K562 (cell line): ENCODE data around the gene RNF40. TPM values are rescaled to one million over a fixed set of nuclear protein-coding genes. Genes with fewer than 3 reads are reported as not detected.

Experiments used
- CEBPG ChIP-seq, 3 experiments: fragments of 200-800 bp in 1 of 3; sonication (Bioruptor generic) in 1 of 3; sonication (generic) in 1 of 3; formaldehyde crosslinking in 1 of 3; IDR thresholded peaks in 2 of 3; conservative IDR thresholded peaks in 1 of 3; 2 replicates each; pipeline versions ENCODE4 v1.6.1 to v1.8.0; 2016 to 2022; ENCODE audit warnings: missing compliant biosample characterization in 2 of 3, missing genetic modification characterization in 2 of 3, mild to moderate bottlenecking in 1 of 3, missing genetic modification reagents in 1 of 3
- CSDE1 ChIP-seq, 2 experiments: fragments of 450-650 bp; IDR thresholded peaks; 2 replicates each; pipeline ENCODE4 v1.6.1; 2016; ENCODE audit warnings: mild to moderate bottlenecking in 1 of 2
- GATAD2B ChIP-seq: fragments of 450-650 bp; IDR thresholded peaks from 2 replicates; pipeline ENCODE4 v1.6.1; 2017; ENCODE audit warnings: mild to moderate bottlenecking, borderline replicate concordance
- HDAC6 ChIP-seq: IDR thresholded peaks from 2 replicates; pipeline ENCODE4 v1.6.1; 2012; ENCODE audit warnings: low read depth, mild to moderate bottlenecking, control low read depth, inconsistent platforms, low read length, moderate library complexity
- HLTF ChIP-seq: fragments of 450-650 bp; IDR thresholded peaks from 2 replicates; pipeline ENCODE4 v1.6.1; 2016
- HSF4 ChIP-seq: fragments of 250-450 bp; sonication (Bioruptor Pico); IDR thresholded peaks from 2 replicates; pipeline ENCODE4 v2.1.2; 2022; ENCODE audit warnings: mild to moderate bottlenecking, moderate library complexity, borderline replicate concordance
- MXI1 ChIP-seq: IDR thresholded peaks from 2 replicates; pipeline ENCODE4 v1.6.1; 2011; ENCODE audit warnings: low read depth, mild to moderate bottlenecking, improper control_type of control experiment, low read length
- OTX1 ChIP-seq: fragments of 450-650 bp; formaldehyde crosslinking; IDR thresholded peaks from 2 replicates; pipeline ENCODE4 v1.4.0; 2022; ENCODE audit warnings: mild to moderate bottlenecking
- PHF8 ChIP-seq: fragments of 200-600 bp; sonication (generic); IDR thresholded peaks from 2 replicates; pipeline ENCODE4 v1.6.1; 2012; ENCODE audit warnings: mixed run types, mild to moderate bottlenecking, inconsistent platforms, low read length, moderate library complexity, borderline replicate concordance
- SNRNP70 ChIP-seq: fragments of 200-400 bp; formaldehyde crosslinking; optimal IDR thresholded peaks from 2 replicates; pipeline ENCODE3; 2017; ENCODE audit warnings: low read depth, low read length
- TCF3 ChIP-seq: sonication (generic); formaldehyde crosslinking; IDR thresholded peaks from 2 replicates; pipeline ENCODE4 v1.4.0; 2020; ENCODE audit warnings: mild to moderate bottlenecking, missing genetic modification reagents
- ZNF174 ChIP-seq: fragments of 250-450 bp; sonication (Bioruptor Pico); IDR thresholded peaks from 2 replicates; pipeline ENCODE4 v1.4.0; 2020; ENCODE audit warnings: mild to moderate bottlenecking
- ZNF224 ChIP-seq: sonication (generic); formaldehyde crosslinking; IDR thresholded peaks from 2 replicates; pipeline ENCODE4 v1.8.0; 2022; ENCODE audit warnings: mild to moderate bottlenecking, missing genetic modification reagents
- ZNF695 ChIP-seq: fragments of 450-650 bp; formaldehyde crosslinking; IDR thresholded peaks from 2 replicates; pipeline ENCODE4 v1.4.0; 2020; ENCODE audit warnings: mild to moderate bottlenecking, moderate library complexity
- ZSCAN29 ChIP-seq: fragments of 450-650 bp; IDR thresholded peaks from 2 replicates; pipeline ENCODE4 v1.6.1; 2017
- polyA plus RNA-seq, 8 experiments: library from polyadenylated mRNA; depleted of rRNA in 4 of 8; stranded (reverse) in 5 of 8; unstranded in 3 of 8; fragments of >200 nt; fragmentation: Nextera tagmentation in 2 of 8; fragmentation: Illumina TruSeq in 1 of 8; extraction: Ambion mirVana in 2 of 8; extraction: Trizol in 1 of 8; gene quantifications; 2 replicates each; pipeline versions ENCODE4 v1.2.1 to v1.2.3, GENCODE V29; 2011 to 2014; ENCODE audit warnings: inconsistent platforms in 1 of 8, missing spikeins in 1 of 8
- total RNA-seq, 7 experiments: library from RNA; depleted of rRNA in 6 of 7; stranded (reverse); fragments of >200 nt in 6 of 7; fragmentation: Illumina TruSeq in 2 of 7; extraction: Trizol in 2 of 7; gene quantifications; 2 replicates each; pipeline versions ENCODE4 v1.2.1 to v1.2.3, GENCODE V29; 2011 to 2021; ENCODE audit warnings: low replicate concordance in 1 of 7
- TF ChIP-seq, protein P1 (sequence below): sonication (generic); formaldehyde crosslinking; IDR thresholded peaks from 2 replicates; pipeline ENCODE4 v1.5.0; 2020; ENCODE audit warnings: missing genetic modification reagents
- TF ChIP-seq, protein P2 (sequence below): fragments of 450-650 bp; conservative IDR thresholded peaks from 2 replicates; pipeline ENCODE4 v1.6.1; 2016; ENCODE audit warnings: missing genetic modification characterization, low read depth, mild to moderate bottlenecking, control low read depth, missing compliant biosample characterization
- TF ChIP-seq, protein P3 (sequence below): fragments of 150-350 bp; conservative IDR thresholded peaks from 2 replicates; pipeline ENCODE4 v1.6.1; 2014; ENCODE audit warnings: low read length
- TF ChIP-seq, protein P4 (sequence below): fragments of 250-450 bp; sonication (Bioruptor Pico); IDR thresholded peaks from 2 replicates; pipeline ENCODE4 v1.4.0; 2020; ENCODE audit warnings: borderline replicate concordance
- TF ChIP-seq, protein P5 (sequence below), 2 experiments: IDR thresholded peaks; 2 replicates each; pipeline ENCODE4 v1.6.1; 2012; ENCODE audit warnings: improper control_type of control experiment in 2 of 2, low read depth in 2 of 2, low read length in 2 of 2, borderline replicate concordance in 1 of 2

Gene RNF40
- total and polyA plus RNA-seq, 9 of the 15 experiments (the other 6 are each of a cell fraction or from before 2014, with no cell fraction given): 6.2 to 129 (median 81.5) TPM

DNA sequence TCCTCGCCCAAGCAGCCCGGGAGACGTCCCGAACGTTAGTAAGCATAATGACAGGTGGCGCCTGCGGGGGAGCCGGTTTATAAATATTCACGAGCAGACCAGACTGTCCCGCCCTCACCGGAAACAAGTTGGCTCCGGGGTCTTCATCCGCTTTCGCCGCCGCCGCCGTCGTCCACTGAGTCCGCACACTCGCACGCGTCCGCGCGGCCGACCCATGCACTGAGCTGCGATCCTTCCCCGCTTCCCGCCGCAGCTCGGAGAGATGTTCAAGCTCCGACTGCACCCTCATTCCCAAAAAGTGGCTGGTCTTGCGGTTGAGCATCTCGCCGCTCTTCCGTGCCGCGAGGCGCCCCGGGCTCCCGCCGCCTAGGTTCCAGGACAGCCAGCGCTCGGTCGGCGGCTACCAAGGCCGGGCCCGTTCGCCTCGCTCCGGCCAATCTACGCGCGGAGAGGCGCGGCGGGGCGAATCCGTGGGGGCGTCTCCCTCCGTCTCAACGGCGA lies 645 bp upstream of the RNF40 start (continued):
- TF ChIP-seq, protein P1, sequence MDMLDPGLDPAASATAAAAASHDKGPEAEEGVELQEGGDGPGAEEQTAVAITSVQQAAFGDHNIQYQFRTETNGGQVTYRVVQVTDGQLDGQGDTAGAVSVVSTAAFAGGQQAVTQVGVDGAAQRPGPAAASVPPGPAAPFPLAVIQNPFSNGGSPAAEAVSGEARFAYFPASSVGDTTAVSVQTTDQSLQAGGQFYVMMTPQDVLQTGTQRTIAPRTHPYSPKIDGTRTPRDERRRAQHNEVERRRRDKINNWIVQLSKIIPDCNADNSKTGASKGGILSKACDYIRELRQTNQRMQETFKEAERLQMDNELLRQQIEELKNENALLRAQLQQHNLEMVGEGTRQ (CRISPR knock-in tag): no peak
- TF ChIP-seq ZSCAN29 (no peak), GATAD2B (no peak), TCF3 (CRISPR knock-in tag) (no peak), HSF4 (no peak), CEBPG (CRISPR knock-in tag; IDR thresholded peaks at IDR 0.05) (no peak), CEBPG (tag; conservative IDR thresholded peaks at IDR 0.05 in 1 of 2, IDR thresholded peaks at IDR 0.05 in 1 of 2) (no peak), OTX1 (CRISPR knock-in tag) (no peak), ZNF174 (CRISPR knock-in tag) (no peak), HDAC6 (no peak), ZNF224 (CRISPR knock-in tag) (0 out of 2 replicates have a peak, but pooled peaks have one; percentile 43), MXI1 (no peak), CSDE1 (IDR thresholded peaks at IDR 0.05) (no peak), PHF8 (no peak), SNRNP70 (no peak), HLTF (no peak), ZNF695 (CRISPR knock-in tag) (no peak)
- TF ChIP-seq, protein P2, sequence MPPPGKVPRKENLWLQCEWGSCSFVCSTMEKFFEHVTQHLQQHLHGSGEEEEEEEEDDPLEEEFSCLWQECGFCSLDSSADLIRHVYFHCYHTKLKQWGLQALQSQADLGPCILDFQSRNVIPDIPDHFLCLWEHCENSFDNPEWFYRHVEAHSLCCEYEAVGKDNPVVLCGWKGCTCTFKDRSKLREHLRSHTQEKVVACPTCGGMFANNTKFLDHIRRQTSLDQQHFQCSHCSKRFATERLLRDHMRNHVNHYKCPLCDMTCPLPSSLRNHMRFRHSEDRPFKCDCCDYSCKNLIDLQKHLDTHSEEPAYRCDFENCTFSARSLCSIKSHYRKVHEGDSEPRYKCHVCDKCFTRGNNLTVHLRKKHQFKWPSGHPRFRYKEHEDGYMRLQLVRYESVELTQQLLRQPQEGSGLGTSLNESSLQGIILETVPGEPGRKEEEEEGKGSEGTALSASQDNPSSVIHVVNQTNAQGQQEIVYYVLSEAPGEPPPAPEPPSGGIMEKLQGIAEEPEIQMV: peak; percentile 77
- TF ChIP-seq, protein P3, sequence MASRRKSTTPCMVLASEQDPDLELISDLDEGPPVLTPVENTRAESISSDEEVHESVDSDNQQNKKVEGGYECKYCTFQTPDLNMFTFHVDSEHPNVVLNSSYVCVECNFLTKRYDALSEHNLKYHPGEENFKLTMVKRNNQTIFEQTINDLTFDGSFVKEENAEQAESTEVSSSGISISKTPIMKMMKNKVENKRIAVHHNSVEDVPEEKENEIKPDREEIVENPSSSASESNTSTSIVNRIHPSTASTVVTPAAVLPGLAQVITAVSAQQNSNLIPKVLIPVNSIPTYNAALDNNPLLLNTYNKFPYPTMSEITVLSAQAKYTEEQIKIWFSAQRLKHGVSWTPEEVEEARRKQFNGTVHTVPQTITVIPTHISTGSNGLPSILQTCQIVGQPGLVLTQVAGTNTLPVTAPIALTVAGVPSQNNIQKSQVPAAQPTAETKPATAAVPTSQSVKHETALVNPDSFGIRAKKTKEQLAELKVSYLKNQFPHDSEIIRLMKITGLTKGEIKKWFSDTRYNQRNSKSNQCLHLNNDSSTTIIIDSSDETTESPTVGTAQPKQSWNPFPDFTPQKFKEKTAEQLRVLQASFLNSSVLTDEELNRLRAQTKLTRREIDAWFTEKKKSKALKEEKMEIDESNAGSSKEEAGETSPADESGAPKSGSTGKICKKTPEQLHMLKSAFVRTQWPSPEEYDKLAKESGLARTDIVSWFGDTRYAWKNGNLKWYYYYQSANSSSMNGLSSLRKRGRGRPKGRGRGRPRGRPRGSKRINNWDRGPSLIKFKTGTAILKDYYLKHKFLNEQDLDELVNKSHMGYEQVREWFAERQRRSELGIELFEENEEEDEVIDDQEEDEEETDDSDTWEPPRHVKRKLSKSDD: no peak
- TF ChIP-seq, protein P4, sequence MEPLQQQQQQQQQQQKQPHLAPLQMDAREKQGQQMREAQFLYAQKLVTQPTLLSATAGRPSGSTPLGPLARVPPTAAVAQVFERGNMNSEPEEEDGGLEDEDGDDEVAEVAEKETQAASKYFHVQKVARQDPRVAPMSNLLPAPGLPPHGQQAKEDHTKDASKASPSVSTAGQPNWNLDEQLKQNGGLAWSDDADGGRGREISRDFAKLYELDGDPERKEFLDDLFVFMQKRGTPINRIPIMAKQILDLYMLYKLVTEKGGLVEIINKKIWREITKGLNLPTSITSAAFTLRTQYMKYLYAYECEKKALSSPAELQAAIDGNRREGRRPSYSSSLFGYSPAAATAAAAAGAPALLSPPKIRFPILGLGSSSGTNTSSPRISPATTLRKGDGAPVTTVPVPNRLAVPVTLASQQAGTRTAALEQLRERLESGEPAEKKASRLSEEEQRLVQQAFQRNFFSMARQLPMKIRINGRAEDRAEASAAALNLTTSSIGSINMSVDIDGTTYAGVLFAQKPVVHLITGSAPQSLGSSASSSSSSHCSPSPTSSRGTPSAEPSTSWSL (CRISPR knock-in tag): no peak
- TF ChIP-seq, protein P5, sequence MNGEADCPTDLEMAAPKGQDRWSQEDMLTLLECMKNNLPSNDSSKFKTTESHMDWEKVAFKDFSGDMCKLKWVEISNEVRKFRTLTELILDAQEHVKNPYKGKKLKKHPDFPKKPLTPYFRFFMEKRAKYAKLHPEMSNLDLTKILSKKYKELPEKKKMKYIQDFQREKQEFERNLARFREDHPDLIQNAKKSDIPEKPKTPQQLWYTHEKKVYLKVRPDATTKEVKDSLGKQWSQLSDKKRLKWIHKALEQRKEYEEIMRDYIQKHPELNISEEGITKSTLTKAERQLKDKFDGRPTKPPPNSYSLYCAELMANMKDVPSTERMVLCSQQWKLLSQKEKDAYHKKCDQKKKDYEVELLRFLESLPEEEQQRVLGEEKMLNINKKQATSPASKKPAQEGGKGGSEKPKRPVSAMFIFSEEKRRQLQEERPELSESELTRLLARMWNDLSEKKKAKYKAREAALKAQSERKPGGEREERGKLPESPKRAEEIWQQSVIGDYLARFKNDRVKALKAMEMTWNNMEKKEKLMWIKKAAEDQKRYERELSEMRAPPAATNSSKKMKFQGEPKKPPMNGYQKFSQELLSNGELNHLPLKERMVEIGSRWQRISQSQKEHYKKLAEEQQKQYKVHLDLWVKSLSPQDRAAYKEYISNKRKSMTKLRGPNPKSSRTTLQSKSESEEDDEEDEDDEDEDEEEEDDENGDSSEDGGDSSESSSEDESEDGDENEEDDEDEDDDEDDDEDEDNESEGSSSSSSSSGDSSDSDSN (IDR thresholded peaks at IDR 0.05; ENCODE audit: borderline replicate concordance in 1 of 2, low read depth in 2 of 2, low read length in 2 of 2): peak in 1 of 2 experiments; percentile 61; a peak in 1 of 4 replicates
